HG03521 (cell line): ENCODE measurements around the gene SPNS2.

Source experiments
- ATAC-seq: cut with Tn5 transposase; IDR thresholded peaks from one replicate; pipeline ENCODE4 v1.9.1; 2021; ENCODE audit warnings: mild to moderate bottlenecking, moderate library complexity; ENCODE audit not compliant: unreplicated experiment

The SPNS2 gene

GRCh38 chr17:4520060-4520893 is 21.6 kb downstream of the SPNS2 start:
- ATAC-seq: no peak

DNA sequence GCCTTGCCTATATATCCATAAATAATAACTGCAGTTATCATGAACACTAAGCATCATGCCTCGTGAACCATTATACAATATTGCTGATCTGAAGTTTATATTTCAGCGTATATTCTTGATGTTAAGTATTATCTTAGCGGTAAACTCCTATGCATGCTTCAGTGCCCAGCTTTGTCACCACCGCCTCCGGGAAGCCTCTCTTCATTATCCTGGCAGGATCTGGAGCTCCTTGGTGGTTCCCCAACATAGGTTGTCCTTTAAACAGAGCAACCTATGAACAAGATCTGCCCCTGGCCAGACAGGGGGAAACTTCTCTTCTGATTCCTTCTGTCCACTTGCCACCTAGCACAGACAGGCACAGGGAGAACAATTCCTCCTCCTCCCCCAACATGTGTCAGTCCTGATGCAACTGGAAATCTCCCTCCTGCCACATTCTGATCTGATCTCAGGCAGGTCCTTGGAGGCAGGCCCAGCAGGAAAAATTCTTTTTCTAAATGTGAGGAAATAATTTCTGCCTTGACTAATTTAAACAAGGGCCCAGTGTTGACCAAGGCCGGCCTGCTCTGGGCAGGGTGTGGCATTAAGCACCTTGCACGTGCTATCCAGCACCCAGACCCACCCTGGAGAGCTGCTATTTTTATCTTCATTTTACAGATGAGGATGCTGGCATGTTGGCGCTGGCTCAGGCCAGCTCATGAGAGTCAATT is 22.4 kb downstream of the SPNS2 start:
- ATAC-seq: no peak

GRCh38 chr17:4522661-4523060 is 24.0 kb downstream of the SPNS2 start:
- ATAC-seq: no peak

DNA sequence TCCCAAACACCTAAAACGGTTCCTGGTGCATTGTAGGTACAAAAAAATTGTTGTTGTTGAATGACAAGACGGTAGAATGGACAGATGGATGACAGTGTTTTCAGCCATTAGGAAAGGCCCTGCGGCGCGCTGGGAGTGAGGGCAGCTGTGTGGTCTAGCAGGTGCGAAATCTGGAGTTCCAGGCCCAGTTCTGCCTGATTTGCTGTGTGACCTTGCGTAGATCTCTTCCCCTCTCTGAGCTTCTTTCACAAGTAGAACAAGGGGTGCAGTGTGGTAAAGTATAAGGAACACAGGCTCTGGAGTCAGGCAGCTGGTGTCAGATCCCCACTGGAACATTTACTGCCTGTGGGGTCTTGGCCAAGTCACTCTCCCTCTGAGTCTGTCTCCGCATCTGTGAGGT is 25.3 kb downstream of the SPNS2 start:
- ATAC-seq: no peak

DNA sequence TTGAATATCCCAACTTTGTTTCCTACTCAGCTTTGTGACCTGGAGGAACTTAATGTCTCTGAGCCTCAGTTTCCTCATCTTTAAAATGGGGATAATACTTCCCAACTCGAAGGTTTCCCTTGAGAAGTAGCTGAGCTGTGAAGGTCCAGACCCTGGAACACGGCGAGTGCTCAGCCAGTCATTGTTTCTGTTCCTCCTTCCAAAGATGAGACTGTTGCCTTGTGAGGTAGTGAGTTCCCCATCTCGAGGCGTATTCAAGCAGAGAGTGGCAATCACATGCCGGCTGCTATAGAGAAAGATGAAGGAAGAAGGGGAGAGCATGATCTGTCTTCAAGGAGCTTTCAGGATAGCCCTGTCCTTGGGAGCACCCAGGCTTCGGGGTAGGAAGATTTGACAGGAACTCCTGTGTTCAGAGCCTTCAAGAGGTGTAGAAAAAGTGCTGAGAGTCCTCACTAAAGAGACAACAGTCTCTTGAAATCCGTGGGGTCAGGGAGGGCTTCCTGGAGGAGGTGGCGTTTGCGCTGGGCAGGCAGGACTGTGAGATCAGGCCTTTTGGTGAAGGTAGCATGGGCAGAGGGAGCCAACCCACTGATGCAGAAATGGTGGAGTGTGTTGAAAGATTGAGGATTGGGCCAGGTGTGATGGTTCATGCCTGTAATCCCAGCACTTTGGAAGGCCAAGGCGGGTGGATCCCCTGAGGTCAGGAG is 27.2 kb downstream of the SPNS2 start:
- ATAC-seq: no peak

DNA sequence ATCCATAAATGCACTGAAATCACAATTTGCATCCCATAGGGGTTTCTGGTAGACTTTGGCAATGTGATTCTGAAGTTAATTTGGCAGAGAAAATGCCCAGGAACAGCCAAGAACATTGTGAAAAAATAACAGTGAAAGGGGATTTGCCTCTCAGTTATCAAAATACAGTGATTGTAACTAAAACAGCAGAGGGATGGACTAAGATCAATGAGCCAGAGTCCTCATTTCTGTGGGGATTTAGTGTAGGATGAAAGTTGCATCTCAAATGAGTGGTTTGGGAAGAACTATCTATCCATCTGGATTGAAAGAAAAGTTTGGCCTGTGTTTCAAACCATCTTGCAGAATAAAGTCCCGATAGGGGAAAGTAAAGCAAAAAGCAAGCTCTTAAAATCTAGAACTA is 28.5 kb downstream of the SPNS2 start:
- no peak for ATAC-seq

GRCh38 chr17:4527566-4528125 is 29.0 kb downstream of the SPNS2 start:
- no peak for ATAC-seq

DNA sequence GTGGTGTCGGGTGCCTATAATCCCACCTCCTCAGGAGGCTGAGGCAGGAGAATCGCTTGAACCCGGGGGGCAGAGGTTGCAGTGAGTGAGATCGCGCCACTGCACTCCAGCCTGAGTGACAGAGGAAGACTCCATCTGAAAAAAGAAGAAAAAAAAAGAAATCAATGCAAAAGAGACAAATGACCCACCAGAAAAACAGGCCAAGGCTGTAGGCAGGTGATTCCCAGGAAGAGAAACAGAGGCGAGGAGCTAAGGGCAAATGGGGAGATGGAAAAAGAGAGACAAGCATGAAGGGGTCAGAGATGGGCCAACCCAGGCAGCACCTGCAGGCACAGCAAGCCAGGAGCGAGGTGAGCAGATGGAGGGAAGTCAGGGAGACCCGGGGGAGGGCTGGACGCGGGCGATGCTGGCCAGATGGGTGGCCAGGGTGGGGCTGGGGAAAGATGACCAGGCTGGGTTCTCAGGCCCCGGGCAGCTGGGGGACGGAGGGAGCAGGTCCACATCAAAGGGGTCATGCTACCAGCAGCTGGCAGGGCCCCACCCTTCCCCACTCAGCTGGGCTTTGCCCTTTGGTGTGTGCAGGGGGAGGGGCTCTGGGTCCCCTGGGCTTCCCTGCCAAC is 31.0 kb downstream of the SPNS2 start:
- ATAC-seq: no peak

- ATAC-seq: no peak
Observed at GRCh38 chr17:4530799-4531730, 32.4 kb downstream of the SPNS2 start.

- no peak for ATAC-seq
Observed at GRCh38 chr17:4531988-4532736, 33.5 kb downstream of the SPNS2 start.

DNA sequence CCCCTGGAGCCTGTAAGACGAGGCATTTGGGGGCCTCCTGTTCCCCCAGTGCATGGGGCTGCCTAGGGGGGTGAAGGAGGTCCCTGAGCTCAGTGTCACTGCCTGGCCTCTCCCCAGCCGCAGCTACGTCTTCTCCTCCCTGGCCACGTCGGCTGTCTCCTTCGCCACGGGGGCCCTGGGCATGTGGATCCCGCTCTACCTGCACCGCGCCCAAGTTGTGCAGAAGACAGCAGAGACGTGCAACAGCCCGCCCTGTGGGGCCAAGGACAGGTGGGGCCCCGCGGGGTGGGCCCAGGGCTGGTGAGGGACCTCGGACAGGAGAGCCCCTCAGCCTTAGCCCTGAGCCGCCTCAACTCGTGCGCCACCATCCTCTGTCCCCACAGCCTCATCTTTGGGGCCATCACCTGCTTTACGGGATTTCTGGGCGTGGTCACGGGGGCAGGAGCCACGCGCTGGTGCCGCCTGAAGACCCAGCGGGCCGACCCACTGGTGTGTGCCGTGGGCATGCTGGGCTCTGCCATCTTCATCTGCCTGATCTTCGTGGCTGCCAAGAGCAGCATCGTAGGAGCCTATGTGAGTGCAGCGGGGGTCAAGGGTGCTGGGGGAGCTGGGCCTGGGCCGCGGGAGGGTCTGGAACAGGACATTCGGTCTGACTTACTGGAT is 34.3 kb downstream of the SPNS2 start:
- no peak for ATAC-seq

DNA sequence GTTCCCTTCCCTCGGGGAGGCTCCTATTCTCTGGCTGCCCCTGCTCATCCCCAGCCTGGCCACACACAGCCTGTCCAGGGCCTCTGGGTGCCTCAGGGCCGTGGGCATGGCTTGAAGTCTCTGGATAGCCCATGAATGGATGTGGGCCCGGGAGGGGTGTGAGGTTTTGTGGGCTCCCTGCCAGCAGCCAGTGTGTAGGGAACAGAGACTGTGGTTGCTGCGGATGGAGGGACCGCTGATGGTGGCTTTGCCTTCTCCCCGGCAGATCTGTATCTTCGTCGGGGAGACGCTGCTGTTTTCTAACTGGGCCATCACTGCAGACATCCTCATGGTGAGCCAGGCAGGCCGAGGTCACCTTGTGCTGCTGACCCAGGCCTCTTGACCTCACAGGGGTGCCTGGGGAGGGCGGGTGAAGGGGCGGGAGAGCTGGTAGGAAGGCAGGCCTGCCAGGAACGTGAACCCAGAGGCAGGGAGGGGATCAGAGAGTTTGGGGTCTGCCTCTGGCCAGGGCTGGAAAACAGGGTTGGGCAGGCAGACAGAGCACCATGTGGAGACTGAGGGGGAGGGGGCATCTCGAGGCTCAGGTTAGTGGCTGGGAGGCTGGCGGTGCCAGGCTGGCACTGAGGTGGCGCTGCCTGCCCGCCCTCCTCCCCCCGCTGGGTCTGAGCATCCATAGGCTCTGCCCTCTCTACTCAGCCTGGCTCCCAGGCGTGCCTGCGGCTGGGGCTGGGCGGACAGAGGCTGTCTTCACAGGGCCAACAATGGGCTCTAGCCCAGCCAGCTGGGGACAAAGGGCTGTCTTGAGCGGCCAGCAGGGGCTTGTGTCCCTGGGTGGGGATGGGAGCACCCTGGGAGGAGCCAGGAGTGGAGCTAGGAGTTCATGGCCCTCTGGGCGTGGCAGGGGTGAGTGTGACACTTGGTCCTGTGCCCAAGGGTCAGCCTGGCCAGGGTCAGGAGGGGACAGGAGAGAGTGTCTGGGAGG is 35.1 kb downstream of the SPNS2 start:
- ATAC-seq: no peak

GRCh38 chr17:4534515-4534914 is 35.8 kb downstream of the SPNS2 start:
- no peak for ATAC-seq

- ATAC-seq: no peak
Observed at GRCh38 chr17:4534928-4535666, 36.4 kb downstream of the SPNS2 start.

DNA sequence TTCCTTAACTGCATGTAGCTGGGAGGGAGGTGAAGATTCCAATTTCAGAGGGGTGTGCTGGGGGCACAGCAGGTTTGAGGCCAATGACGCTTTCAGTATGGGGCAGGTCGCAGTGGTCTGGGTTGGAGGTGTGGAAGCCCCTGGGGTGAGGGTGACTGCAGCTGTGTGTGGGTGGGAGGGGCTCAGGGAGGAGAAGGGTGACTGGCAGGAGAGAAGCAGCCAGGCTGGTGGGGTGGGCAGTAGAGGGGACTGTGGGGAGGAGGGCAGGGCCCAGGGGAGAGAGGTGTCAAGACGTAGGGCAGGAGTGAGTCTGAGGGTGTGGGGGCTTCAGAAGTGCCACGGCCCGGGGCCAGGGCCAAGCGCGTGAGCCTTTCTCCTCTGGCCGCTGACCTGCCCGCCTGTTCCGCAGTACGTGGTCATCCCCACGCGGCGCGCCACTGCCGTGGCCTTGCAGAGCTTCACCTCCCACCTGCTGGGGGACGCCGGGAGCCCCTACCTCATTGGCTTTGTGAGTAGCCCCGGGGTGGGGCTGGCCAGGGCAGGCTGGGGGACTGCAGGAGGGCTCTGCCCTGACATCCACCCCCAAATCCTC is 37.1 kb downstream of the SPNS2 start:
- ATAC-seq: no peak

DNA sequence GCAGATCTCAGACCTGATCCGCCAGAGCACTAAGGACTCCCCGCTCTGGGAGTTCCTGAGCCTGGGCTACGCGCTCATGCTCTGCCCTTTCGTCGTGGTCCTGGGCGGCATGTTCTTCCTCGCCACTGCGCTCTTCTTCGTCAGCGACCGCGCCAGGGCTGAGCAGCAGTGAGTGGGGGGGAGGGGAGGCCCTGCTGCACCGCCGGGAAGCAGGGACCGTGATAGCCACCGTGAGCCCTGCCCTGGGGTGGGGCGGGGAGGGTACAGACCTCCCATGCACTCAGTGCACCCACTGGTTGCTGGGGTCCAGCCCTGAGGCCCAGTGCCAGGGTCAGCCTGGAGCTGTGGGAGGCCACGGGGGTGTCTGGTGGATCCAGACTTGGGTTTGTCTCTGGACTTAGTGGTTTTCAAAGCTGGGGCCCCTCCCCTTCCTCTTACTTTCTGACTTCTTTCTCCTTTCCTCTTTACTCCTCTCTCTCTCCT is 37.6 kb downstream of the SPNS2 start:
- no peak for ATAC-seq
